HL-60 (cell line): ENCODE results near the gene NAALADL2.

ENCODE experiments used
- DNase-seq, 2 experiments: peaks; one replicate each; pipeline ENCODE4 v3.0.0-alpha.2; 2010 to 2020; ENCODE audit warnings: low read depth in 1 of 2, low spot score in 1 of 2
- H3K27ac ChIP-seq: fragments of 250-450 bp; sonication (Bioruptor Pico); replicated peaks from 2 replicates; pipeline ENCODE4 v1.5.1; 2020; ENCODE audit warnings: mild to moderate bottlenecking, moderate library complexity
- H3K27me3 ChIP-seq: fragments of 250-450 bp; sonication (Bioruptor Pico); 2 replicates; pipeline ENCODE4 v1.5.1; 2021; ENCODE audit warnings: mild to moderate bottlenecking, moderate library complexity; ENCODE audit not compliant: insufficient read depth, poor library complexity, severe bottlenecking
- H3K4me3 ChIP-seq: replicated peaks from 2 replicates; pipeline ENCODE4 v1.5.1; 2011; ENCODE audit warnings: mild to moderate bottlenecking, control low read depth, low read length; ENCODE audit not compliant: insufficient read depth
- GABPA ChIP-seq: IDR thresholded peaks from 2 replicates; pipeline ENCODE4 v1.6.1; 2012; ENCODE audit warnings: low read depth
- POLR2AphosphoS5 ChIP-seq: IDR thresholded peaks from 2 replicates; pipeline ENCODE4 v1.6.1; 2012; ENCODE audit warnings: low read depth
- SPI1 ChIP-seq: IDR thresholded peaks from 2 replicates; pipeline ENCODE4 v1.6.1; 2012; ENCODE audit warnings: low read depth, mild to moderate bottlenecking, borderline replicate concordance
- TF ChIP-seq, protein P1 (sequence below): IDR thresholded peaks from one replicate; pipeline ENCODE4 v1.5.1; 2011; ENCODE audit warnings: low read length, control low read depth, inconsistent platforms; ENCODE audit not compliant: insufficient read depth
- TF ChIP-seq, protein P2 (sequence below): IDR thresholded peaks from 2 replicates; pipeline ENCODE4 v1.6.1; 2012; ENCODE audit warnings: low read depth; ENCODE audit not compliant: insufficient replicate concordance

NAALADL2 gene

DNA sequence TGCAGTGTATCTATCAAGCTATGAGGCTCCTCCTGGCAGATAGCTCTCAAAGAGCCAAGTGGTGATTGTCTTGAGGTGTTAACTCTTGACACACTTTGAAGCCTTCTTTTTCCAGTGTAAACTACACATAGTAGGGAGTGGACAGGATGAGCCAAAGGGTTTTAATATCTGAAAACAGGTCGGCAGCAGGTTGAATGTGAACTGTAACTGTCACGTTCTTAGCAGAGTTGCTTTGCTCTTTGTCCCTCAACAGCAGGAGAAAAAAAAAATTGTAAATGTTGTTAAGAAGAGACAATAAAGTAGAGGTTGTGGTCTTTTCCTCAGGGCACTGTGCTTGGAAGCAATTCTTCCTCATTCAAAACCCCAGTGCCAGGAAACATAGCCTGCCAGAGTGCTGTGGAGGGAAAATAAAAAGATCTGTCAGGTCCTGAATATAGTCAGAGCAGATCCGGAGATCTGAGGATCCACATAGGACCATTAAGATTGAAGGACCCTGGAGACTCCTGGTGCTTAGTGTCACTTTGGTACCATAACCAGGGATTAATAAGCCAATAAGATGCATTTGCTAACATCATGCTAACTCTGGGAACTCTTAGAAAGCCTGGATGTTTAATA lies 229.7 kb downstream of the NAALADL2 start:
- Histone ChIP-seq H3K4me3 (no peak overlapping the region), H3K27ac (no peak overlapping the region), H3K27me3 (no peaks in the 10 kb centered on the region)
- TF ChIP-seq, protein P1, sequence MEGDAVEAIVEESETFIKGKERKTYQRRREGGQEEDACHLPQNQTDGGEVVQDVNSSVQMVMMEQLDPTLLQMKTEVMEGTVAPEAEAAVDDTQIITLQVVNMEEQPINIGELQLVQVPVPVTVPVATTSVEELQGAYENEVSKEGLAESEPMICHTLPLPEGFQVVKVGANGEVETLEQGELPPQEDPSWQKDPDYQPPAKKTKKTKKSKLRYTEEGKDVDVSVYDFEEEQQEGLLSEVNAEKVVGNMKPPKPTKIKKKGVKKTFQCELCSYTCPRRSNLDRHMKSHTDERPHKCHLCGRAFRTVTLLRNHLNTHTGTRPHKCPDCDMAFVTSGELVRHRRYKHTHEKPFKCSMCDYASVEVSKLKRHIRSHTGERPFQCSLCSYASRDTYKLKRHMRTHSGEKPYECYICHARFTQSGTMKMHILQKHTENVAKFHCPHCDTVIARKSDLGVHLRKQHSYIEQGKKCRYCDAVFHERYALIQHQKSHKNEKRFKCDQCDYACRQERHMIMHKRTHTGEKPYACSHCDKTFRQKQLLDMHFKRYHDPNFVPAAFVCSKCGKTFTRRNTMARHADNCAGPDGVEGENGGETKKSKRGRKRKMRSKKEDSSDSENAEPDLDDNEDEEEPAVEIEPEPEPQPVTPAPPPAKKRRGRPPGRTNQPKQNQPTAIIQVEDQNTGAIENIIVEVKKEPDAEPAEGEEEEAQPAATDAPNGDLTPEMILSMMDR = no peak
- TF ChIP-seq, protein P2, sequence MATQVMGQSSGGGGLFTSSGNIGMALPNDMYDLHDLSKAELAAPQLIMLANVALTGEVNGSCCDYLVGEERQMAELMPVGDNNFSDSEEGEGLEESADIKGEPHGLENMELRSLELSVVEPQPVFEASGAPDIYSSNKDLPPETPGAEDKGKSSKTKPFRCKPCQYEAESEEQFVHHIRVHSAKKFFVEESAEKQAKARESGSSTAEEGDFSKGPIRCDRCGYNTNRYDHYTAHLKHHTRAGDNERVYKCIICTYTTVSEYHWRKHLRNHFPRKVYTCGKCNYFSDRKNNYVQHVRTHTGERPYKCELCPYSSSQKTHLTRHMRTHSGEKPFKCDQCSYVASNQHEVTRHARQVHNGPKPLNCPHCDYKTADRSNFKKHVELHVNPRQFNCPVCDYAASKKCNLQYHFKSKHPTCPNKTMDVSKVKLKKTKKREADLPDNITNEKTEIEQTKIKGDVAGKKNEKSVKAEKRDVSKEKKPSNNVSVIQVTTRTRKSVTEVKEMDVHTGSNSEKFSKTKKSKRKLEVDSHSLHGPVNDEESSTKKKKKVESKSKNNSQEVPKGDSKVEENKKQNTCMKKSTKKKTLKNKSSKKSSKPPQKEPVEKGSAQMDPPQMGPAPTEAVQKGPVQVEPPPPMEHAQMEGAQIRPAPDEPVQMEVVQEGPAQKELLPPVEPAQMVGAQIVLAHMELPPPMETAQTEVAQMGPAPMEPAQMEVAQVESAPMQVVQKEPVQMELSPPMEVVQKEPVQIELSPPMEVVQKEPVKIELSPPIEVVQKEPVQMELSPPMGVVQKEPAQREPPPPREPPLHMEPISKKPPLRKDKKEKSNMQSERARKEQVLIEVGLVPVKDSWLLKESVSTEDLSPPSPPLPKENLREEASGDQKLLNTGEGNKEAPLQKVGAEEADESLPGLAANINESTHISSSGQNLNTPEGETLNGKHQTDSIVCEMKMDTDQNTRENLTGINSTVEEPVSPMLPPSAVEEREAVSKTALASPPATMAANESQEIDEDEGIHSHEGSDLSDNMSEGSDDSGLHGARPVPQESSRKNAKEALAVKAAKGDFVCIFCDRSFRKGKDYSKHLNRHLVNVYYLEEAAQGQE = no peak
- TF ChIP-seq POLR2AphosphoS5 (no peak), SPI1 (no peak), GABPA (no peak)
- no peak for DNase-seq

DNA sequence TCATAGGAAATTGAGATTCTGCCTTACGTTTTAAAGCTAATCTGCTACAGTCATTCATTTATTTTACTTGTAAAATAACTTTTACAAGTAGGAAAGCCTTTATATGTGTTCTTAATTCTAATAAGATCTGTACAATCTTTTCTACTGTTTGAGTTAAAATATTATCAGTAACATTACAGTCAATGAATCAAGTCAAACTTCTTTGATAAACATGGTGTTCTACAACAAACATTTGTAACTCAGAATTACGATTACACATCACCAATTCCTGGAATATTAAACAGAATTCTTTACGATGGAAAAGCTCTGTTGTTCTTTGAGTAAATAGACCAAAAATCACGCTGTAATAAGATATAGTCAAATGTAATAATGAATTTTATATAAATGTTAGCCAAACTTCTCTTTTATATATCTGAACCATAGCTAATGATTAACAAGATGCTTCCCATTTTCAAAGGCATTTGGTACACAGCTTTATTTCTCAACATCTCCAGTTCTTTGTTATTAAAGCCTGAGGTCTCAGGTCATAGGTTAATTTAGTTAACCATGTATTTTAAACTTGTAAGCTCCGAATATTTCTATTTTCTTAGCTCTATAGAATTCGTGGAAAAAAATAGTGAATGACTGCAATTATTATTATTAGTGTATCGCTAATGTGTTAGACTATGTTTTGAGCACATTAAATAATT lies 232.4 kb downstream of the NAALADL2 start:
- no peak overlapping the region for H3K27ac ChIP-seq
- no peak for DNase-seq
- H3K4me3 ChIP-seq = no peak overlapping the region
- H3K27me3 ChIP-seq = no peaks in the 10 kb centered on the region
- TF ChIP-seq, protein P2 = no peak
- TF ChIP-seq POLR2AphosphoS5 (no peak), SPI1 (no peak), GABPA (no peak)
- TF ChIP-seq, protein P1 = no peak

DNA sequence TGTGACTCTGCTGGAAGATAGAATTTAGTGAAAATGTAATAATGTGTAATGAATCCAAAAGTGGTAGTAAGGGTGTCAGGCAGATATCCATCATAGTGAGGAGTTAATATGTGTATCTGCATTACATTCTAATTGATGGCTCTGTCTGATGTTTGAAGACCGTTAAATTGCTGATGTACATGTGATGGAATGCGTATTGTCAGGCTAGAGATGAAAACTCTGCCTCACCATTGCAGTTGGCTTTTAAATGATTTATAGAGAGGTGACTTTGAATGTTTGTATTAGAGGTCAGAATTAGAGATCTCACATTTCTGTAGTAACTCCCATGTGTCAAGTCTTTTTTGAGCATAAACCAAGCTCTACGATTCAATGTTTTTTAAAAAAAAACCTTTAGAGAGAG lies 234.6 kb downstream of the NAALADL2 start:
- TF ChIP-seq, protein P2 = no peak
- no peak for TF ChIP-seq GABPA
- TF ChIP-seq, protein P1 = no peak
- TF ChIP-seq SPI1 = no peak
- TF ChIP-seq POLR2AphosphoS5 = no peak
- H3K27me3 ChIP-seq = no peaks in the 10 kb centered on the region
- DNase-seq = no peak
- H3K27ac ChIP-seq = no peak overlapping the region
- H3K4me3 ChIP-seq = no peak overlapping the region
